Fibroblast of villous mesenchyme (primary cell): ENCODE data around the gene OPRD1. TPM values are rescaled to one million over a fixed set of nuclear protein-coding genes. Genes with fewer than 3 reads are reported as not detected.
A peak's percentile ranks its signal among the peaks of the same experiment; 100 is the strongest.

Experiments used
- DNase-seq: peaks from one replicate; pipeline ENCODE4 v3.0.0-alpha.2; 2010; ENCODE audit warnings: low read depth
- H3K4me3 ChIP-seq: 2 replicates; pipeline ENCODE4 v1.5.1; 2011; ENCODE audit warnings: low read depth, mild to moderate bottlenecking, low read length
- CTCF ChIP-seq: IDR thresholded peaks from 2 replicates; pipeline ENCODE4 v1.5.1; 2012; ENCODE audit warnings: low read depth, mild to moderate bottlenecking, low read length; ENCODE audit not compliant: insufficient read depth
- total RNA-seq: library from RNA; depleted of rRNA; stranded (reverse); fragments of >200 nt; gene quantifications from 2 replicates; pipeline ENCODE4 v1.2.3, GENCODE V29; 2012

Gene OPRD1
- total RNA-seq, 1 donor: under 0.01 TPM

GRCh38 chr1:28885977-28886730, 74.2 kb downstream of the OPRD1 start:
- TF ChIP-seq CTCF: no peak
- H3K4me3 ChIP-seq: no peak overlapping the region
- no peak for DNase-seq

GRCh38 chr1:28886731-28887418, 74.9 kb downstream of the OPRD1 start:
- no peak for TF ChIP-seq CTCF
- peak overlapping the region; percentile 82 for H3K4me3 ChIP-seq
- peak; percentile 60 for DNase-seq

GRCh38 chr1:28887419-28887834, 75.5 kb downstream of the OPRD1 start:
- H3K4me3 ChIP-seq: peak overlapping the region; percentile 82
- TF ChIP-seq CTCF: no peak
- peak; percentile 10 for DNase-seq

- TF ChIP-seq CTCF: no peak
- H3K4me3 ChIP-seq: peak overlapping the region; percentile 82
- no peak for DNase-seq
Measured at GRCh38 chr1:28887835-28888682, 76.1 kb downstream of the OPRD1 start.

GRCh38 chr1:28888915-28889314, 76.9 kb downstream of the OPRD1 start:
- no peak overlapping the region for H3K4me3 ChIP-seq
- DNase-seq: no peak
- TF ChIP-seq CTCF: no peak

GRCh38 chr1:28889357-28889756, 77.4 kb downstream of the OPRD1 start:
- TF ChIP-seq CTCF: no peak
- no peak for DNase-seq
- H3K4me3 ChIP-seq: no peak overlapping the region
